ENCODE data around the gene CHGA. TPM values are rescaled to one million over a fixed set of nuclear protein-coding genes. Genes with fewer than 3 reads are reported as not detected.

Gene CHGA
- total RNA-seq, 2 donors from 2014 or later, result 40.5 to 55.7 TPM

DNA sequence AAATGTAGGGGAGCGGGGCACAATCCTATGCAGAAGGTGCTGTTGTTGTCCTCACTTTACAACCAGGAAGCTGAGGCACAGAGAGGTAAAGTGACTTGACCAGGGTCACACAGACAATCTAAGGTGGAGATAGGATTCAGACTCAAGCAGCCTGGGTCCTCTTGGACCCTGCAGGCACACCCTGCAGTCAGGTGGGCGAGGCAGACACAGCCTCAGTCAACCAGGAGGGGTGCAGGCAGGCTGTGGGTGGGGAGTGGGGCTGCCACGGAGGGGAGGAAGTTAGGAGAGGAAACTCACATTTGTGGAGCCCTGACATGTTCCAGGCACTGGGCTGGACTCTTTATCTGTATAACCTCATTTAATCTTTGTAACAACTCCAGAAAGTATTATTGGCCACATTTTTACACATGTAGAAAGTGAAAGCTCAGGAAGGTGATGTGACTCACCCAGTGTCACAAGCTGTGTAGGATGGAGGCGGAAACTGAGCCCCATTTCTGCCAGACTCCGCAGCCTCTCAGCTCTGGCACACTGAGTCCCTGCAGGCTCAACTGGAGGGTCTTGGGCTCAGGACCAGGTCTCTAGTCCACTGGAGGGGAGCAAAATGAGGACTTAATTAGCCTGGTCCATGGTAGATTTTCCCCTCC, 24.9 kb upstream of the CHGA start:
- Histone ChIP-seq H3K27me3 (replicated peaks; ENCODE audit: insufficient read depth) (peaks cover 3% of the 10 kb centered on the region), H3K27ac (no peak overlapping the region), H3K4me1 (replicated peaks) (no peaks in the 10 kb centered on the region), H3K4me3 (no peak overlapping the region), H3K9me3 (no peaks in the 10 kb centered on the region), H3K36me3 (no peaks in the 10 kb centered on the region)
- WGBS, result 81% methylated on average over 5 of the region's 5 CpGs
- no peak for DNase-seq (ENCODE audit: low spot score)
- TF ChIP-seq, protein P1, sequence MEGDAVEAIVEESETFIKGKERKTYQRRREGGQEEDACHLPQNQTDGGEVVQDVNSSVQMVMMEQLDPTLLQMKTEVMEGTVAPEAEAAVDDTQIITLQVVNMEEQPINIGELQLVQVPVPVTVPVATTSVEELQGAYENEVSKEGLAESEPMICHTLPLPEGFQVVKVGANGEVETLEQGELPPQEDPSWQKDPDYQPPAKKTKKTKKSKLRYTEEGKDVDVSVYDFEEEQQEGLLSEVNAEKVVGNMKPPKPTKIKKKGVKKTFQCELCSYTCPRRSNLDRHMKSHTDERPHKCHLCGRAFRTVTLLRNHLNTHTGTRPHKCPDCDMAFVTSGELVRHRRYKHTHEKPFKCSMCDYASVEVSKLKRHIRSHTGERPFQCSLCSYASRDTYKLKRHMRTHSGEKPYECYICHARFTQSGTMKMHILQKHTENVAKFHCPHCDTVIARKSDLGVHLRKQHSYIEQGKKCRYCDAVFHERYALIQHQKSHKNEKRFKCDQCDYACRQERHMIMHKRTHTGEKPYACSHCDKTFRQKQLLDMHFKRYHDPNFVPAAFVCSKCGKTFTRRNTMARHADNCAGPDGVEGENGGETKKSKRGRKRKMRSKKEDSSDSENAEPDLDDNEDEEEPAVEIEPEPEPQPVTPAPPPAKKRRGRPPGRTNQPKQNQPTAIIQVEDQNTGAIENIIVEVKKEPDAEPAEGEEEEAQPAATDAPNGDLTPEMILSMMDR (IDR thresholded peaks at IDR 0.05), result no peak
- TF ChIP-seq POLR2AphosphoS5 (IDR thresholded peaks at IDR 0.05) (no peak), POLR2A (IDR thresholded peaks at IDR 0.05) (no peak)
- intact Hi-C loops (cut with DNase I), result no loop called here

GRCh38 chr14:92898566-92899131, 24.3 kb upstream of the CHGA start:
- H3K36me3 ChIP-seq, result no peaks in the 10 kb centered on the region
- 58% methylated on average over 9 of the region's 9 CpGs for WGBS
- H3K4me3 ChIP-seq, result no peak overlapping the region
- TF ChIP-seq, protein P1 (IDR thresholded peaks at IDR 0.05), result no peak
- TF ChIP-seq POLR2AphosphoS5 (IDR thresholded peaks at IDR 0.05) (no peak), POLR2A (IDR thresholded peaks at IDR 0.05) (no peak)
- no peaks in the 10 kb centered on the region for H3K4me1 ChIP-seq (replicated peaks)
- no peak for DNase-seq (ENCODE audit: low spot score)
- H3K9me3 ChIP-seq, result no peaks in the 10 kb centered on the region
- no peak overlapping the region for H3K27ac ChIP-seq
- intact Hi-C loops (cut with DNase I), result no loop called here
- peaks cover 3% of the 10 kb centered on the region for H3K27me3 ChIP-seq (replicated peaks; ENCODE audit: insufficient read depth)

DNA sequence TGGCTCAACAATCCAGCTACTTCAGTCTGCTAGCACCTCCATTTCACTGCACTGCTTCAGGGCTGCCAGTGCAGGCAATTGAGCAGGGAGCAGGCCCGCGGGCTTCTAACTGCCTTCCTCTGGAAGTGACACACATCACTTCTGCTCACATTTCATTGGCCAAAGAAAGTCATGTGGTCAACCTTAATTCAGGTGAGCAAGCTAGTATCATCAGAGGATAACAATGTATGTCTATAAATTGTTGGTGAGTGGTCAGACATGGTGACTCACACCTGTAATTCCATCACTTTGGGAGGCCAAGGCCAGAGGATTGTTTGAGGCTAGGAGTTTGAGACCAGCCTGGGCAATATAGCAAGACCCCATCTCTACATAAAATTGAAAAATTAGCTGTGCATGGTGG, 22.3 kb upstream of the CHGA start:
- intact Hi-C loops (cut with DNase I), result no loop called here
- no peaks in the 10 kb centered on the region for H3K36me3 ChIP-seq
- peaks cover 3% of the 10 kb centered on the region for H3K27me3 ChIP-seq (replicated peaks; ENCODE audit: insufficient read depth)
- TF ChIP-seq POLR2A (IDR thresholded peaks at IDR 0.05), result no peak
- TF ChIP-seq, protein P1 (IDR thresholded peaks at IDR 0.05), result no peak
- TF ChIP-seq POLR2AphosphoS5 (IDR thresholded peaks at IDR 0.05), result no peak
- 93% methylated on average over 2 of the region's 2 CpGs for WGBS
- no peaks in the 10 kb centered on the region for H3K9me3 ChIP-seq
- H3K27ac ChIP-seq, result no peak overlapping the region
- H3K4me3 ChIP-seq, result no peak overlapping the region
- no peaks in the 10 kb centered on the region for H3K4me1 ChIP-seq (replicated peaks)
- no peak for DNase-seq (ENCODE audit: low spot score)

DNA sequence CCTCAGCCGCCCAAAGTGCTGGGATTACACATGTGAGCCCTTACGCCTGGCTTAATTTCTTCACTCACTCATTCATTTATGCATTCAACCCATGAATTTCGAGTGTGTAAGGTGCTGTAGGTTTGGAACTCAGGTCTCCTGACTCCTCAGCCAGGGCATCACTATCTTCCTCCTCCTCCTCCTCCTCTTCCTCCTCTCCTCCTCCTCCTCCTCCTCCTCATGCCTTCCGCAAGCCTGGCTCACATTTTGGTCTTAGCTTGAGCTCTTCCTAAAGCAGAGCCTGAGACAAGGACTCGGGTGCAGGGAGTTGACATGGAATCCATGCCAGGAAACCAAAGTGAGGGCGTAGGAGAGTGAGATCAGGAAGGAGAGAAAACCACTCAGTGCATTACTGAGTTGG, 20.8 kb upstream of the CHGA start:
- TF ChIP-seq POLR2AphosphoS5 (IDR thresholded peaks at IDR 0.05) (no peak), POLR2A (IDR thresholded peaks at IDR 0.05) (no peak)
- TF ChIP-seq, protein P1 (IDR thresholded peaks at IDR 0.05), result no peak
- Histone ChIP-seq H3K4me1 (replicated peaks) (no peaks in the 10 kb centered on the region), H3K9me3 (no peaks in the 10 kb centered on the region), H3K27me3 (replicated peaks; ENCODE audit: insufficient read depth) (peaks cover 3% of the 10 kb centered on the region), H3K27ac (no peak overlapping the region), H3K36me3 (no peaks in the 10 kb centered on the region), H3K4me3 (no peak overlapping the region)
- 68% methylated on average over 6 of the region's 6 CpGs for WGBS
- DNase-seq (ENCODE audit: low spot score), result no peak
- intact Hi-C loops (cut with DNase I), result no loop called here

DNA sequence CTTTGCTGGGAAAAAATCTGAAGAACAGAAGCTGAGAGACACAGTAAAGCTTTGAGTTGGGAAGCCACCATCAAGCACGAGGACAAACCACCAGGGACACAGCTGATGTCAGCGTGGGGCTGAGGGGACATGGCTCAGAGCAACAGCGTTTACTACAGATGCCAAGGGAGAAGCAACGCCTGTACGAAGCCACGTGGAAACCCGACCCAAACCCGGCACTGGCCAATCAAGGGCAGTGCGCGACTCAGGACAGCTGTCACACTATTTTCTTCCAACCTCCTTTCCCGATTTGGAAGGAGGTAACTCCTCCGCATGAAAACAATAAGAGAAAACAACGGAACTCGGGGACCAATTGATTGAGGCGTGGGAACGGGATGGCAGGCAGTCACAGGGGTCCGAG, 20.2 kb upstream of the CHGA start:
- H3K4me1 ChIP-seq (replicated peaks), result no peaks in the 10 kb centered on the region
- peaks cover 3% of the 10 kb centered on the region for H3K27me3 ChIP-seq (replicated peaks; ENCODE audit: insufficient read depth)
- DNase-seq (ENCODE audit: low spot score), result no peak

More for the DNA sequence above, 20.2 kb upstream of the CHGA start:
- Histone ChIP-seq H3K36me3 (no peaks in the 10 kb centered on the region), H3K27ac (no peak overlapping the region), H3K9me3 (no peaks in the 10 kb centered on the region), H3K4me3 (no peak overlapping the region)
- TF ChIP-seq POLR2AphosphoS5 (IDR thresholded peaks at IDR 0.05), result no peak
- no peak for TF ChIP-seq POLR2A (IDR thresholded peaks at IDR 0.05)
- TF ChIP-seq, protein P1 (IDR thresholded peaks at IDR 0.05), result no peak
- 6% methylated on average over 17 of the region's 17 CpGs for WGBS
- intact Hi-C loops (cut with DNase I), result no loop called here

Data from prostate gland (tissue), 2 donors.